ENCODE data around the gene NCKAP5. TPM values are rescaled to one million over a fixed set of nuclear protein-coding genes. Genes with fewer than 3 reads are reported as not detected.

NCKAP5 gene
- total RNA-seq, 1 donor from 2014 or later, result 2.7 TPM

DNA sequence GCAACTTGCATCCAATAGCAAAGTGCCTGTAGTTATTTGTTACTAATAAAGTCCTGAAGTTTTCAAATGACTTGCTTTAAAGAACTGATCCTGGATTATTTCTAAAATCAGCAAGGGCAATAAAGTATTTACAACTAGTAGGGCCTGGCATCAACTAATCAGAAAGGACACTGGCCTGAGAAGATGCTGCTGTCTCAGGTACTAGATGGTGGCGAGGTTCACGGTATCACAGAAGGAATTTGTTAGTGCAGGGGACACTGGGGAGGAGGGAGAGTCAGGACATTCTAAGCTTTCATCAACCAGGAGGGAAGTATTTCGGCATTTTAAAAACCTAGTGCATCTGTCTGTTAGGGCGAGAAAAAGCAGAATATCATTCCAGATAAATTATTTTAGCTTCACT is 458.1 kb downstream of the NCKAP5 start:
- peaks cover 3% of the 10 kb centered on the region for H3K27me3 Mint-ChIP-seq (ENCODE audit: low read depth, unreplicated experiment)
- no peak for TF ChIP-seq EZH2 (IDR thresholded peaks at IDR 0.05; ENCODE audit: insufficient read depth, low read length)
- TF ChIP-seq, protein P1, sequence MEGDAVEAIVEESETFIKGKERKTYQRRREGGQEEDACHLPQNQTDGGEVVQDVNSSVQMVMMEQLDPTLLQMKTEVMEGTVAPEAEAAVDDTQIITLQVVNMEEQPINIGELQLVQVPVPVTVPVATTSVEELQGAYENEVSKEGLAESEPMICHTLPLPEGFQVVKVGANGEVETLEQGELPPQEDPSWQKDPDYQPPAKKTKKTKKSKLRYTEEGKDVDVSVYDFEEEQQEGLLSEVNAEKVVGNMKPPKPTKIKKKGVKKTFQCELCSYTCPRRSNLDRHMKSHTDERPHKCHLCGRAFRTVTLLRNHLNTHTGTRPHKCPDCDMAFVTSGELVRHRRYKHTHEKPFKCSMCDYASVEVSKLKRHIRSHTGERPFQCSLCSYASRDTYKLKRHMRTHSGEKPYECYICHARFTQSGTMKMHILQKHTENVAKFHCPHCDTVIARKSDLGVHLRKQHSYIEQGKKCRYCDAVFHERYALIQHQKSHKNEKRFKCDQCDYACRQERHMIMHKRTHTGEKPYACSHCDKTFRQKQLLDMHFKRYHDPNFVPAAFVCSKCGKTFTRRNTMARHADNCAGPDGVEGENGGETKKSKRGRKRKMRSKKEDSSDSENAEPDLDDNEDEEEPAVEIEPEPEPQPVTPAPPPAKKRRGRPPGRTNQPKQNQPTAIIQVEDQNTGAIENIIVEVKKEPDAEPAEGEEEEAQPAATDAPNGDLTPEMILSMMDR (IDR thresholded peaks at IDR 0.05; ENCODE audit: insufficient read depth, low read depth, low read length), result no peak
- no peaks in the 10 kb centered on the region for H3K27me3 ChIP-seq (ENCODE audit: insufficient read depth, low read length)
- no peaks in the 10 kb centered on the region for H4K20me1 ChIP-seq (ENCODE audit: insufficient read depth, low read length)
- no peaks in the 10 kb centered on the region for H3K36me3 Mint-ChIP-seq (ENCODE audit: low read depth, unreplicated experiment)
- FAIRE-seq, result no peak
- peaks cover 9% of the 10 kb centered on the region for H3K4me1 Mint-ChIP-seq (ENCODE audit: low read depth, unreplicated experiment)
- no peak overlapping the region for H2AFZ ChIP-seq (ENCODE audit: low read depth, low read length)
- no peak overlapping the region for H3K4me3 Mint-ChIP-seq (ENCODE audit: unreplicated experiment)
- DNase-seq (ENCODE audit: low read depth), result no peak
- no peak overlapping the region for H3K27ac Mint-ChIP-seq (ENCODE audit: unreplicated experiment)
- H3K27ac ChIP-seq (ENCODE audit: low read depth, low read length), result no peak overlapping the region
- H3K4me2 ChIP-seq (ENCODE audit: low read length), result no peak overlapping the region
- no peaks in the 10 kb centered on the region for H3K4me1 ChIP-seq (ENCODE audit: insufficient read depth, low read length)
- H3K79me2 ChIP-seq (ENCODE audit: insufficient read depth, low read length), result no peaks in the 10 kb centered on the region
- no peaks in the 10 kb centered on the region for H3K36me3 ChIP-seq (ENCODE audit: insufficient read depth, low read length)
- H3K4me3 ChIP-seq (ENCODE audit: insufficient read depth, low read depth, low read length), result no peak overlapping the region
- H3K9ac ChIP-seq (ENCODE audit: low read length), result no peak overlapping the region
- peaks cover 2% of the 10 kb centered on the region for H3K9me3 Mint-ChIP-seq (ENCODE audit: unreplicated experiment)
- no peaks in the 10 kb centered on the region for H3K9me3 ChIP-seq (ENCODE audit: insufficient read depth, low read depth, low read length)

DNA sequence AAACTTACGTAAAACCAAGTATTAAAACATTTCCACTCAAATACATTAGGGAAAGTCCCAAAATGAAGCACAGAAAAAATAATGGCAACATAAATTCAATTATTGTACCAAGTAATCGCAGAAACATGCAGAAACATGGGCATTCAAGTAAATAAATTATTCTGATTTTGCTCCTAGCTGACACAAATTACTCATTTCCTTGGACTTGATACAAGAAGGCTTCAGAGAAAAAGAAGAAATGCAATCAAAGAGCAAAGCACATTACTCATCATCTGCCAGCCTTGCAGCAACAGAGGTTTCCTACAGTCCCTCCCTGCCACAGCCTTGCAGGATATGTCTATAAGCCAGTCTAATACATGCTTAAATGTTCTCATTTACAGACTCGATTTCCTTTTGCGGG is 458.5 kb downstream of the NCKAP5 start:
- FAIRE-seq (peak; percentile 41), DNase-seq (ENCODE audit: low read depth) (peak; percentile 71)
- Histone ChIP-seq H3K79me2 (ENCODE audit: insufficient read depth, low read length) (no peaks in the 10 kb centered on the region), H2AFZ (ENCODE audit: low read depth, low read length) (no peak overlapping the region), H3K9ac (ENCODE audit: low read length) (no peak overlapping the region), H3K4me1 (ENCODE audit: insufficient read depth, low read length) (no peaks in the 10 kb centered on the region), H3K27ac (ENCODE audit: low read depth, low read length) (no peak overlapping the region), H3K4me2 (ENCODE audit: low read length) (no peak overlapping the region), H4K20me1 (ENCODE audit: insufficient read depth, low read length) (no peaks in the 10 kb centered on the region), H3K4me3 (ENCODE audit: insufficient read depth, low read depth, low read length) (no peak overlapping the region), H3K27me3 (ENCODE audit: insufficient read depth, low read length) (no peaks in the 10 kb centered on the region), H3K9me3 (ENCODE audit: insufficient read depth, low read depth, low read length) (no peaks in the 10 kb centered on the region), H3K36me3 (ENCODE audit: insufficient read depth, low read length) (no peaks in the 10 kb centered on the region)
- Mint-ChIP-seq H3K4me1 (ENCODE audit: low read depth, unreplicated experiment) (peaks cover 9% of the 10 kb centered on the region), H3K36me3 (ENCODE audit: low read depth, unreplicated experiment) (no peaks in the 10 kb centered on the region), H3K9me3 (ENCODE audit: unreplicated experiment) (peaks cover 2% of the 10 kb centered on the region), H3K4me3 (ENCODE audit: unreplicated experiment) (no peak overlapping the region), H3K27me3 (ENCODE audit: low read depth, unreplicated experiment) (peaks cover 3% of the 10 kb centered on the region), H3K27ac (ENCODE audit: unreplicated experiment) (no peak overlapping the region)
- TF ChIP-seq, protein P1 (IDR thresholded peaks at IDR 0.05; ENCODE audit: insufficient read depth, low read depth, low read length), result no peak
- no peak for TF ChIP-seq EZH2 (IDR thresholded peaks at IDR 0.05; ENCODE audit: insufficient read depth, low read length)

DNA sequence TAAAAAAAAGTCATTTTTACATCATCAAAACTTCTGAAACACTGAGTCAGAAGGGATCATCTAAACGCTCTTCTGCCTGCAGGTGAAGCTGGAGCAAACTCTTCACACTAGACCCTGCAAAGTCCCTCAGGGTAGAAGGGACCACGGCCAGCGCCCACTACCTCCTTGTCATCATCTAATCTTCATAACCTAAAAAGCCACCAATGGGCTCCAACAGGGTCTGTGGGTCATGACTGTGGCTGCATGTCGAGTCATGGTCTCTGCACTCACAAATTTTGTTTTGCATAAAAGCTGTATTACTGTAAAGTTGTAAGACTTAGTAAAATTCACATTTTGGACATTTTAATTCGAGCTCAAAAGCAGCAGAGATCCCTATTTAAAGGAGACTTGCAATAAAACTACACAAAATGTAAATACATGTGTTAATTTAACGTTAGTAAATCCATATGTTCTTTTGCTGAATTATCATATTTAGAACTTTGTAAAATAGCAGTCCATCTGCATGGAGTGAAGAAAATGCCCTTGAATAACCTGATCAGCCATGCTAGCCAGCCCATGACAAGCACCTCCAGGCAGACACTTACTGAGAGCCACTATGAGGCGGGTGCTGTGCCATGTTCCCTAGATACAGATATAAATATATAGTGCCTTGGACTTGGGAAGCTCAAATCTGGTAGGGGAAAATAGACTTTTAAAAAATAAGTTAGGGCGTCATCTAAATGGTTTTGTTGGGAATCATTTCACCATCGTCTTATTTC is 461.0 kb downstream of the NCKAP5 start:
- Histone ChIP-seq H3K4me3 (ENCODE audit: insufficient read depth, low read depth, low read length) (no peak overlapping the region), H3K9me3 (ENCODE audit: insufficient read depth, low read depth, low read length) (no peaks in the 10 kb centered on the region), H3K27ac (ENCODE audit: low read depth, low read length) (no peak overlapping the region), H3K4me1 (ENCODE audit: insufficient read depth, low read length) (no peaks in the 10 kb centered on the region), H3K4me2 (ENCODE audit: low read length) (no peak overlapping the region), H3K27me3 (ENCODE audit: insufficient read depth, low read length) (no peaks in the 10 kb centered on the region), H2AFZ (ENCODE audit: low read depth, low read length) (no peak overlapping the region), H3K79me2 (ENCODE audit: insufficient read depth, low read length) (no peaks in the 10 kb centered on the region), H4K20me1 (ENCODE audit: insufficient read depth, low read length) (no peaks in the 10 kb centered on the region), H3K36me3 (ENCODE audit: insufficient read depth, low read length) (no peaks in the 10 kb centered on the region), H3K9ac (ENCODE audit: low read length) (no peak overlapping the region)
- FAIRE-seq (no peak), DNase-seq (ENCODE audit: low read depth) (no peak)
- peaks cover 9% of the 10 kb centered on the region for H3K4me1 Mint-ChIP-seq (ENCODE audit: low read depth, unreplicated experiment)
- H3K36me3 Mint-ChIP-seq (ENCODE audit: low read depth, unreplicated experiment), result no peaks in the 10 kb centered on the region
- H3K27ac Mint-ChIP-seq (ENCODE audit: unreplicated experiment), result no peak overlapping the region
- no peak overlapping the region for H3K4me3 Mint-ChIP-seq (ENCODE audit: unreplicated experiment)
- peaks cover 10% of the 10 kb centered on the region for H3K27me3 Mint-ChIP-seq (ENCODE audit: low read depth, unreplicated experiment)
- TF ChIP-seq, protein P1 (IDR thresholded peaks at IDR 0.05; ENCODE audit: insufficient read depth, low read depth, low read length), result no peak
- TF ChIP-seq EZH2 (IDR thresholded peaks at IDR 0.05; ENCODE audit: insufficient read depth, low read length), result no peak
- peaks cover 2% of the 10 kb centered on the region for H3K9me3 Mint-ChIP-seq (ENCODE audit: unreplicated experiment)
